ENCODE results near the gene UBE2I.

The UBE2I gene

GRCh38 chr16:1272453-1273198 lies 36.8 kb upstream of the UBE2I start:
- Histone ChIP-seq H3K79me2 (ENCODE audit: insufficient read depth, low read length) (no peaks in the 10 kb centered on the region), H3K9me2 (replicated peaks; ENCODE audit: insufficient read depth, low read length) (no peaks in the 10 kb centered on the region), H3K9me3 (ENCODE audit: insufficient read depth, low read length) (no peaks in the 10 kb centered on the region), H3K4me2 (ENCODE audit: low read depth, low read length, poor library complexity, severe bottlenecking) (peak overlapping the region; percentile 61), H2AFZ (ENCODE audit: low read depth, low read length, severe bottlenecking) (peak overlapping the region; percentile 37), H3K27ac (ENCODE audit: low read depth, low read length) (peak overlapping the region; percentile 77), H3K4me3 (ENCODE audit: insufficient read depth, low read length, poor library complexity, severe bottlenecking) (no peak overlapping the region), H3K27me3 (ENCODE audit: low read length) (no peaks in the 10 kb centered on the region), H3K9ac (ENCODE audit: low read length) (peak overlapping the region; percentile 37; the same call in 1 of the 2 replicates), H4K20me1 (ENCODE audit: low read depth, low read length) (no peaks in the 10 kb centered on the region), H3K36me3 (ENCODE audit: low read length) (no peaks in the 10 kb centered on the region), H3F3A (ENCODE audit: insufficient read depth) (peaks cover 5% of the 10 kb centered on the region; the same call in 1 of the 2 replicates)
- TF ChIP-seq EZH2phosphoT487 (conservative IDR thresholded peaks at IDR 0.05; ENCODE audit: low read length) (no peak), CTCF (IDR thresholded peaks at IDR 0.05; ENCODE audit: insufficient read depth, low read length, poor library complexity, severe bottlenecking) (no peak)

- H3K4me2 ChIP-seq (ENCODE audit: low read depth, low read length, poor library complexity, severe bottlenecking): no peak overlapping the region
- TF ChIP-seq CTCF (IDR thresholded peaks at IDR 0.05; ENCODE audit: insufficient read depth, low read length, poor library complexity, severe bottlenecking): no peak
- no peak for TF ChIP-seq EZH2phosphoT487 (conservative IDR thresholded peaks at IDR 0.05; ENCODE audit: low read length)
- no peaks in the 10 kb centered on the region for H3K79me2 ChIP-seq (ENCODE audit: insufficient read depth, low read length)
- H4K20me1 ChIP-seq (ENCODE audit: low read depth, low read length): no peaks in the 10 kb centered on the region
- no peak overlapping the region for H3K27ac ChIP-seq (ENCODE audit: low read depth, low read length)
- no peaks in the 10 kb centered on the region for H3K9me3 ChIP-seq (ENCODE audit: insufficient read depth, low read length)
- no peak overlapping the region for H2AFZ ChIP-seq (ENCODE audit: low read depth, low read length, severe bottlenecking)
- no peaks in the 10 kb centered on the region for H3K36me3 ChIP-seq (ENCODE audit: low read length)
- H3K9me2 ChIP-seq (replicated peaks; ENCODE audit: insufficient read depth, low read length): no peaks in the 10 kb centered on the region
- H3K27me3 ChIP-seq (ENCODE audit: low read length): no peaks in the 10 kb centered on the region
- H3F3A ChIP-seq (ENCODE audit: insufficient read depth): peaks cover 5% of the 10 kb centered on the region; the same call in 1 of the 2 replicates
- no peak overlapping the region for H3K9ac ChIP-seq (ENCODE audit: low read length)
- H3K4me3 ChIP-seq (ENCODE audit: insufficient read depth, low read length, poor library complexity, severe bottlenecking): no peak overlapping the region
Measured at GRCh38 chr16:1273816-1274215, 35.6 kb upstream of the UBE2I start.

GRCh38 chr16:1274767-1275166 lies 34.7 kb upstream of the UBE2I start:
- no peak overlapping the region for H3K4me3 ChIP-seq (ENCODE audit: insufficient read depth, low read length, poor library complexity, severe bottlenecking)
- H3K9ac ChIP-seq (ENCODE audit: low read length): no peak overlapping the region
- no peaks in the 10 kb centered on the region for H4K20me1 ChIP-seq (ENCODE audit: low read depth, low read length)
- H3K9me3 ChIP-seq (ENCODE audit: insufficient read depth, low read length): no peaks in the 10 kb centered on the region
- no peaks in the 10 kb centered on the region for H3K79me2 ChIP-seq (ENCODE audit: insufficient read depth, low read length)
- TF ChIP-seq CTCF (IDR thresholded peaks at IDR 0.05; ENCODE audit: insufficient read depth, low read length, poor library complexity, severe bottlenecking): no peak
- TF ChIP-seq EZH2phosphoT487 (conservative IDR thresholded peaks at IDR 0.05; ENCODE audit: low read length): no peak
- peaks cover 5% of the 10 kb centered on the region; the same call in 1 of the 2 replicates for H3F3A ChIP-seq (ENCODE audit: insufficient read depth)
- no peak overlapping the region for H3K27ac ChIP-seq (ENCODE audit: low read depth, low read length)
- no peaks in the 10 kb centered on the region for H3K9me2 ChIP-seq (replicated peaks; ENCODE audit: insufficient read depth, low read length)
- H3K27me3 ChIP-seq (ENCODE audit: low read length): no peaks in the 10 kb centered on the region
- no peak overlapping the region for H2AFZ ChIP-seq (ENCODE audit: low read depth, low read length, severe bottlenecking)
- H3K36me3 ChIP-seq (ENCODE audit: low read length): no peaks in the 10 kb centered on the region
- no peak overlapping the region for H3K4me2 ChIP-seq (ENCODE audit: low read depth, low read length, poor library complexity, severe bottlenecking)

Measured in SU-DHL-6 (cell line).